ENCODE results near the gene IGFBP3. TPM values are rescaled to one million over a fixed set of nuclear protein-coding genes. Genes with fewer than 3 reads are reported as not detected.

Gene IGFBP3
- total and polyA plus RNA-seq, 2 of the 13 experiments (the other 11 are each of a cell fraction or from before 2014, with no cell fraction given): 57.5 TPM; not detected in 1

- TF ChIP-seq ZBED4 (CRISPR knock-in tag; IDR thresholded peaks at IDR 0.05; ENCODE audit: borderline replicate concordance) (0 out of 2 replicates have a peak, but pooled peaks have one; percentile 19), ELF3 (CRISPR knock-in tag; IDR thresholded peaks at IDR 0.05) (peak; percentile 45), SATB2 (CRISPR knock-in tag; IDR thresholded peaks at IDR 0.05) (peak; percentile 72; the same call in 1 of the 2 replicates), MBD4 (IDR thresholded peaks at IDR 0.05; ENCODE audit: borderline replicate concordance, low read length) (no peak), ZNF598 (CRISPR knock-in tag; IDR thresholded peaks at IDR 0.05; ENCODE audit: borderline replicate concordance) (no peak), ZNF333 (CRISPR knock-in tag; IDR thresholded peaks at IDR 0.05; ENCODE audit: borderline replicate concordance) (no peak), PRPF4 (IDR thresholded peaks at IDR 0.05; ENCODE audit: low read depth, low read length, poor library complexity, severe bottlenecking) (no peak), ZBTB49 (CRISPR knock-in tag; IDR thresholded peaks at IDR 0.05; ENCODE audit: borderline replicate concordance) (no peak), KIAA2018 (CRISPR knock-in tag; IDR thresholded peaks at IDR 0.05; ENCODE audit: borderline replicate concordance) (no peak), ZNF354B (CRISPR knock-in tag; IDR thresholded peaks at IDR 0.05) (peak; percentile 48; the same call in 1 of the 2 replicates), ZNF737 (CRISPR knock-in tag; IDR thresholded peaks at IDR 0.05; ENCODE audit: borderline replicate concordance) (peak; percentile 78)
These were observed 29.3 kb downstream of the IGFBP3 start (continued) for GRCh38 chr7:45891462-45892402.

Measured in HepG2 (cell line).